ENCODE measurements around the gene PDE4A.

The PDE4A gene

GRCh38 chr19:10518444-10519361, 98.4 kb downstream of the PDE4A start:
- ChIA-PET CTCF (interaction anchor here (1.1 to 3.6 kb wide), 4 partner anchors 10 to 126 kb away, joined by 3 to 14 read pairs (median 8); no protein-coding TSS in a partner anchor), POLR2A (no interaction called here)
- TF ChIP-seq, protein P1, sequence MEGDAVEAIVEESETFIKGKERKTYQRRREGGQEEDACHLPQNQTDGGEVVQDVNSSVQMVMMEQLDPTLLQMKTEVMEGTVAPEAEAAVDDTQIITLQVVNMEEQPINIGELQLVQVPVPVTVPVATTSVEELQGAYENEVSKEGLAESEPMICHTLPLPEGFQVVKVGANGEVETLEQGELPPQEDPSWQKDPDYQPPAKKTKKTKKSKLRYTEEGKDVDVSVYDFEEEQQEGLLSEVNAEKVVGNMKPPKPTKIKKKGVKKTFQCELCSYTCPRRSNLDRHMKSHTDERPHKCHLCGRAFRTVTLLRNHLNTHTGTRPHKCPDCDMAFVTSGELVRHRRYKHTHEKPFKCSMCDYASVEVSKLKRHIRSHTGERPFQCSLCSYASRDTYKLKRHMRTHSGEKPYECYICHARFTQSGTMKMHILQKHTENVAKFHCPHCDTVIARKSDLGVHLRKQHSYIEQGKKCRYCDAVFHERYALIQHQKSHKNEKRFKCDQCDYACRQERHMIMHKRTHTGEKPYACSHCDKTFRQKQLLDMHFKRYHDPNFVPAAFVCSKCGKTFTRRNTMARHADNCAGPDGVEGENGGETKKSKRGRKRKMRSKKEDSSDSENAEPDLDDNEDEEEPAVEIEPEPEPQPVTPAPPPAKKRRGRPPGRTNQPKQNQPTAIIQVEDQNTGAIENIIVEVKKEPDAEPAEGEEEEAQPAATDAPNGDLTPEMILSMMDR (IDR thresholded peaks at IDR 0.05; ENCODE audit: insufficient read depth, low read length, missing control alignments), result no peak
- H3K4me3 ChIP-seq (ENCODE audit: low read depth, low read length), result no peak overlapping the region
- no peak for DNase-seq (ENCODE audit: low read depth, low spot score)

Measured in AG04449 (cell line).